Heart right ventricle (tissue), 16 donors: ENCODE results near the gene TNFRSF4. TPM values are rescaled to one million over a fixed set of nuclear protein-coding genes. Genes with fewer than 3 reads are reported as not detected.
A peak's percentile ranks its signal among the peaks of the same experiment; 100 is the strongest.

Experiments used
- ATAC-seq, 8 donors: fragments of 200-7000 bp; cut with Tn5 transposase; one replicate each; pipeline ENCODE4 v1.9.1; 2020; ENCODE audit warnings: mild to moderate bottlenecking in 8 of 8, moderate library complexity in 8 of 8, moderate number of reproducible peaks in 1 of 8
- DNase-seq, 2 donors: peaks; one replicate each; pipeline ENCODE4 v3.0.0-alpha.2; 2020
- H3K27ac ChIP-seq, 10 donors: fragments of 200-600 bp; sonication (generic) in 2 of 10; one replicate each; pipeline versions ENCODE4 v1.5.0 to v1.8.0; 2020 to 2022; ENCODE audit warnings: mild to moderate bottlenecking in 3 of 10
- H3K27me3 ChIP-seq, 7 donors: fragments of 200-600 bp; one replicate each; pipeline ENCODE4 v1.8.0; 2021 to 2022; ENCODE audit warnings: mild to moderate bottlenecking in 2 of 7
- H3K36me3 ChIP-seq, 9 donors: fragments of 200-600 bp; sonication (generic) in 1 of 9; one replicate each; pipeline versions ENCODE4 v1.5.0 to v1.8.0; 2020 to 2022; ENCODE audit warnings: mild to moderate bottlenecking in 2 of 9
- H3K4me1 ChIP-seq, 9 donors: fragments of 200-600 bp; sonication (generic) in 1 of 9; one replicate each; pipeline versions ENCODE4 v1.5.0 to v1.8.0; 2020 to 2022; ENCODE audit warnings: mild to moderate bottlenecking in 4 of 9
- H3K4me3 ChIP-seq, 10 donors: fragments of 200-600 bp; sonication (generic) in 2 of 10; one replicate each; pipeline versions ENCODE4 v1.5.0 to v1.8.0; 2020 to 2022; ENCODE audit warnings: mild to moderate bottlenecking in 7 of 10, moderate library complexity in 2 of 10
- H3K9me3 ChIP-seq, 11 donors: fragments of 200-600 bp in 10 of 11; sonication (generic) in 2 of 11; one replicate each; pipeline versions ENCODE4 v1.5.0 to v1.8.0; 2013 to 2022; ENCODE audit warnings: mild to moderate bottlenecking in 2 of 11, control low read depth in 1 of 11, moderate library complexity in 1 of 11
- whole genome bisulfite sequencing, 2 donors: extraction: QIAGEN DNeasy Blood & Tissue Kit; methylation state at CpG; one replicate each; pipeline ENCODE4 v1.1.7; 2013; ENCODE audit warnings: inconsistent platforms in 1 of 2; 5-methylcytosine and 5-hydroxymethylcytosine counted together
- intact Hi-C, 10 donors: fragments of 100-400 bp; cut with DNase I; formaldehyde crosslinking; loops; one replicate each; pipeline versions ENCODE4 v1.11.1 to v1.14.2; 2022
- polyA plus RNA-seq, 2 donors: library from polyadenylated mRNA; stranded (reverse); fragments of 200-250 nt; gene quantifications; one replicate each; pipeline ENCODE4 v1.2.3, GENCODE V29; 2013
- total RNA-seq, 10 donors: library from RNA; stranded (reverse); fragmentation: NEBNext Ultra II Directional in 3 of 10; extraction: Animal tissue kit (Norgen Biotek cat#: 25700) in 3 of 10; gene quantifications; one replicate each; pipeline versions ENCODE4 v1.2.1 to v1.2.4, GENCODE V29; 2021 to 2023
- TF ChIP-seq, protein P1 (sequence below), 9 donors: fragments of 200-600 bp; sonication (generic) in 2 of 9; IDR thresholded peaks; one replicate each; pipeline versions ENCODE4 v1.5.0 to v1.8.0; 2021 to 2022; ENCODE audit warnings: antibody characterized with exemption in 9 of 9, mild to moderate bottlenecking in 5 of 9, moderate library complexity in 1 of 9
- donor health status: Arrhythmogenic right ventricular cardiomyopathy.
- donor health status: ischemic (EF 13 %, LVEDD 7.1; RV severe dilation, severe dysfunction).
- donor health status: healthy with polysubstance abuse.
- donor health status: DM: no; HTN: yes; CAD: no.
- donor health status: DM: no; HTN: no; CAD: no.
- donor health status: ischemic (EF 25% LVEDD 6.9; RV normal size, moderate dysfunction).
- donor health status: ischemic (EF 25% LVEDD 5.7; RV mildly dilated, moderate dysfunction).
- donor health status: healthy.
- donor health status: DM: yes; HTN: yes; CAD: no.
- donor health status: Ischemic cardiomyopathy.
- donor health status: ischemic (EF 35%, LVEDD 5.7; RV mildly dilated, moderate dysfunction).
- donor health status: nonischemic (EF 11% LVEDD 7.7; RV severe dilation, severe dysfunction).
- donor health status: DM: yes; HTN: yes; CAD: no.
- donor health status: PGD.
- donor health status: ischemic (EF 29% LVEDD 5.4; RV normal size, mild dysfunction).
- donor health status: nonischemic (EF 23%, LVEDD 6.1; RV moderate dilation, normal function).

Gene TNFRSF4
- total and polyA plus RNA-seq, 12 donors = 0.52 to 24.8 (median 5.0) TPM

DNA sequence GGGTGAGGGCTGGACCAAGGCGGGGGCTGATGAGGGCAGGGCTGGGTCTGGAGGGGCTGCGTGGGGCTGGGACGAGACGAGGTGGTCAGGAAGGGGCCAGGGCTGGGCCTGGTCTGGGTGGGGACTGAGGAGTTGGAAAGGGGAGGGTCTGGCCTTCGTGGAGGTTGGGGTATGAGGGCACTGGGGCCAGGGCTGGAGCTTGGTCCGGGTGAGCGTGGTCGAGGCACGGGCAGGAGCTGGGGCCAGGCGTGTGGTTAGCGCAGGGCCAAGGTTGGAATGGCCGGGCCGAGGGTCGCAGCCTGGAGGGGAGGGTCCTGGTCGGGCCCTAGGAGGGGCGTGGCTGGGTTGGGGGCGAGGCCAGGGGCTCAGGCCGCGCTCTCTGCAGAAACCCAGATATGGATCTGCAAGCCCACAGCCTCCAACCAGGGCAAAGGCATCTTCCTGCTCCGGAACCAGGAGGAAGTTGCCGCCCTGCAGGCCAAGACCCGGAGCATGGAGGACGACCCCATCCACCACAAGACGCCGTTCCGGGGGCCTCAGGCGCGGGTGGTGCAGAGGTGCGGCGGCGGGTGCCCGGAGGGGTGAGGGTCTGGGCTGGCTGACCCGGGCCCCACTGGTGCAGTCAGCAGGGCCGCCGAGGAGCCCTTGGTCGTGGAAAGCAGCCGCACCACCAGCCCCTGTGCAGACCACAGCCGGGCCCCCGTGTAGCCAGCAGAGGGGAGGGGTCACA is 31.3 kb downstream of the TNFRSF4 start:
- WGBS, 2 donors = 50 to 54% methylated on average over 38 to 39 of the region's 39 CpGs
- Histone ChIP-seq H3K27me3 (peaks cover 0 to 36% (median 25%) of the 10 kb centered on the region in 7 donors), H3K36me3 (no peaks in the 10 kb centered on the region), H3K4me3 (peak overlapping the region in 6 of 10 donors; percentile 14 to 42 (median 24)), H3K4me1 (peaks cover 0 to 21% (median 7%) of the 10 kb centered on the region in 9 donors), H3K9me3 (no peaks in the 10 kb centered on the region), H3K27ac (peak overlapping the region in 5 of 10 donors; percentile 38 to 66 (median 52))
- intact Hi-C loops = no loop called here
- DNase-seq = peak in 1 of 2 donors; percentile 35
- ATAC-seq = peak in 7 of 8 donors; percentile 19 to 54 (median 48)
- TF ChIP-seq, protein P1, sequence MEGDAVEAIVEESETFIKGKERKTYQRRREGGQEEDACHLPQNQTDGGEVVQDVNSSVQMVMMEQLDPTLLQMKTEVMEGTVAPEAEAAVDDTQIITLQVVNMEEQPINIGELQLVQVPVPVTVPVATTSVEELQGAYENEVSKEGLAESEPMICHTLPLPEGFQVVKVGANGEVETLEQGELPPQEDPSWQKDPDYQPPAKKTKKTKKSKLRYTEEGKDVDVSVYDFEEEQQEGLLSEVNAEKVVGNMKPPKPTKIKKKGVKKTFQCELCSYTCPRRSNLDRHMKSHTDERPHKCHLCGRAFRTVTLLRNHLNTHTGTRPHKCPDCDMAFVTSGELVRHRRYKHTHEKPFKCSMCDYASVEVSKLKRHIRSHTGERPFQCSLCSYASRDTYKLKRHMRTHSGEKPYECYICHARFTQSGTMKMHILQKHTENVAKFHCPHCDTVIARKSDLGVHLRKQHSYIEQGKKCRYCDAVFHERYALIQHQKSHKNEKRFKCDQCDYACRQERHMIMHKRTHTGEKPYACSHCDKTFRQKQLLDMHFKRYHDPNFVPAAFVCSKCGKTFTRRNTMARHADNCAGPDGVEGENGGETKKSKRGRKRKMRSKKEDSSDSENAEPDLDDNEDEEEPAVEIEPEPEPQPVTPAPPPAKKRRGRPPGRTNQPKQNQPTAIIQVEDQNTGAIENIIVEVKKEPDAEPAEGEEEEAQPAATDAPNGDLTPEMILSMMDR (IDR thresholded peaks at IDR 0.05) = no peak

DNA sequence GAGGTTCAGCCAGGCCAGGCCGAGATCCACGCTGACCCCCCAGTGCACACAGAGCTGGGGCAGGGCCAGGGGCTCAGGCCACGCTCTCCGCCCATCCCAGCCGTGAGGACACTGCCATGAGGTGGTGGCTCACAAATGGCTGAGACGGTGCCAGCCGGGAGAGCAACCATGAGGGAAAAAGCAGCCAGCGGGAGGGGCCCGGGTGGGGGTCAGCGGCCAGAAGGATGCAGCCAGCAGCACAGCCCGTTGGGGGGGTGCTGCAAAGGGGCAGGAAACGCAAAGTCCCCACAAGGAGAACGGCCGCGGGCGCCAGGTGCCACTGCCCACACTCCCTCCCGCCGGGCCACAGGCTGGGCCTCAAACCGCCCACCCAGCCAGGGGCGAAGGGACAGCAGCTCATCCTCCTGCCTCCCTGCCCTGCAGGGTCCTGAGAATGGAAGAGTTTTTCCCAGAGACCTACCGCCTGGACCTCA is 32.0 kb downstream of the TNFRSF4 start:
- intact Hi-C loops = no loop called here
- DNase-seq = no peak
- 88 to 89% methylated on average over 21 of the region's 21 CpGs for WGBS, 2 donors
- no peak overlapping the region for H3K4me3 ChIP-seq
- no peaks in the 10 kb centered on the region for H3K36me3 ChIP-seq
- no peak overlapping the region for H3K27ac ChIP-seq
- peaks cover 0 to 43% (median 32%) of the 10 kb centered on the region in 7 donors for H3K27me3 ChIP-seq
- no peaks in the 10 kb centered on the region for H3K9me3 ChIP-seq
- peaks cover 0 to 21% (median 7%) of the 10 kb centered on the region in 9 donors for H3K4me1 ChIP-seq
- ATAC-seq = no peak
- TF ChIP-seq, protein P1 (IDR thresholded peaks at IDR 0.05) = no peak

DNA sequence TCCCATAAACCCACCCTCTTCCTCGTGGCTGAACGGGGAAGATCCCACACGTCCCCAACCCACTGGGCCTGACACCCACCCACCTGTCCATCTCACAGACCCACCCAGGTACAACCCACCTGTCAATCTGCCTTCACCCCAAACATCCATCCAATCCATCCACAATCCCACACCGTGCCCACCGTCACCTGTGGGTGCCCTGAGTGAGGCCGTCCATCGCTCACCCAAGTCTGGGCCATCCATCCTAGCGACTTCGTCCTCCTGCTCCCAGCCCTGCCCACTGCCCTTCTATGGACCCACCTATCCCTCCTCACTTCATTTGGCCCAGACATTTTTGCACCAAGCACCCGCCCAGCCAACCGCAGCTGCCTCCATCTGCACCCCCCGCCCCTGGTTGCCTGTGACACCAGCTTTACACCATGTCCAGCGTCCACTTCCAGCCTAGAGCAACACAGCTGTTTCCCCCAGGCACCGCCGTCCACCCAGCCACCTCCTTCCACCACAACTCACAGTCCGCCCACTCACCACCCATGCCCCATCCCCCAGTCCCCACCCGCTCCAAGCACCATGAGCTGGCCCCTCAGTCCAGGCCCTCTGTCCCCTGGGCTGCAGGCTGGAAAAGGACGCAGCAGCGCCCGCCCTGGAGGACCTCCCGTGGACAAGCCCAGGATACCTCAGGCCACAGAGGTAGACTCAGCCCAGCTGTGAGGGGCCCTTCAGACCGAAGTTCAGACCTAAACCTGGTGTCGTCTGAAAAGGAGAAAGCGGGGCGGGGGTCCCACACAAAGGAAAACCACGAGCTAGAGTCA is 32.6 kb downstream of the TNFRSF4 start:
- H3K27ac ChIP-seq = no peak overlapping the region
- peaks cover 0 to 21% (median 7%) of the 10 kb centered on the region in 9 donors for H3K4me1 ChIP-seq
- 87 to 90% methylated on average over 26 of the region's 26 CpGs for WGBS, 2 donors
- DNase-seq (peak in 1 of 2 donors; percentile 9), ATAC-seq (no peak)
- intact Hi-C loops = no loop called here
- H3K36me3 ChIP-seq = no peaks in the 10 kb centered on the region
- TF ChIP-seq, protein P1 (IDR thresholded peaks at IDR 0.05) = no peak
- no peaks in the 10 kb centered on the region for H3K9me3 ChIP-seq
- H3K4me3 ChIP-seq = no peak overlapping the region
- peaks cover 0 to 48% (median 38%) of the 10 kb centered on the region in 7 donors for H3K27me3 ChIP-seq
